Left lung (tissue), 10 donors: ENCODE data around the gene TMEM47. TPM values are rescaled to one million over a fixed set of nuclear protein-coding genes. Genes with fewer than 3 reads are reported as not detected.

Experiments
- ATAC-seq: fragments of 200-7000 bp; cut with Tn5 transposase; one replicate; pipeline ENCODE4 v1.9.1; 2020; ENCODE audit warnings: moderate library complexity
- DNase-seq, 4 donors: peaks; one replicate each; pipeline ENCODE4 v3.0.0-alpha.2; 2013 to 2020
- H3K27ac ChIP-seq, 2 donors: fragments of 200-600 bp; sonication (generic) in 1 of 2; one replicate each; pipeline versions ENCODE4 v1.5.0 to v1.8.0; 2020 to 2021
- H3K27me3 ChIP-seq, 2 donors: fragments of 200-600 bp; sonication (generic) in 1 of 2; one replicate each; pipeline versions ENCODE4 v1.5.0 to v1.8.0; 2020 to 2021
- H3K36me3 ChIP-seq, 2 donors: fragments of 200-600 bp; sonication (generic) in 1 of 2; one replicate each; pipeline versions ENCODE4 v1.5.0 to v1.8.0; 2020 to 2021
- H3K4me1 ChIP-seq, 2 donors: fragments of 200-600 bp; one replicate each; pipeline ENCODE4 v1.8.0; 2021
- H3K4me3 ChIP-seq, 2 donors: fragments of 200-600 bp; sonication (generic) in 1 of 2; one replicate each; pipeline versions ENCODE4 v1.5.0 to v1.8.0; 2020 to 2021; ENCODE audit warnings: mild to moderate bottlenecking in 1 of 2
- H3K9me3 ChIP-seq, 2 donors: fragments of 200-600 bp; sonication (generic) in 1 of 2; one replicate each; pipeline versions ENCODE4 v1.5.0 to v1.8.0; 2020 to 2021
- intact Hi-C, 2 donors: fragments of 100-400 bp; cut with DNase I; formaldehyde crosslinking; loops; one replicate each; pipeline versions ENCODE4 v1.11.2 to v1.14.2; 2022
- polyA plus RNA-seq, 6 donors: library from polyadenylated mRNA; unstranded; fragments of 120-200 nt; gene quantifications; one replicate each; pipeline ENCODE4 v1.2.1, GENCODE V29; 2013; ENCODE audit not compliant: insufficient read length in 6 of 6
- total RNA-seq, 2 donors: library from RNA; stranded (reverse); fragmentation: NEBNext Ultra II Directional; extraction: Animal tissue kit (Norgen Biotek cat#: 25700); gene quantifications; one replicate each; pipeline ENCODE4 v1.2.1, GENCODE V29; 2021
- TF ChIP-seq, protein P1 (sequence below), 2 donors: fragments of 200-600 bp; sonication (generic) in 1 of 2; IDR thresholded peaks; one replicate each; pipeline versions ENCODE4 v1.5.0 to v1.8.0; 2021; ENCODE audit warnings: antibody characterized with exemption in 2 of 2
- donor health status: DM: no; HTN: yes; CAD: no.
- donor health status: DM: no; HTN: no; CAD: no.

TMEM47 gene
- total and polyA plus RNA-seq, 8 donors = 20.0 to 41.4 (median 32.5) TPM

DNA sequence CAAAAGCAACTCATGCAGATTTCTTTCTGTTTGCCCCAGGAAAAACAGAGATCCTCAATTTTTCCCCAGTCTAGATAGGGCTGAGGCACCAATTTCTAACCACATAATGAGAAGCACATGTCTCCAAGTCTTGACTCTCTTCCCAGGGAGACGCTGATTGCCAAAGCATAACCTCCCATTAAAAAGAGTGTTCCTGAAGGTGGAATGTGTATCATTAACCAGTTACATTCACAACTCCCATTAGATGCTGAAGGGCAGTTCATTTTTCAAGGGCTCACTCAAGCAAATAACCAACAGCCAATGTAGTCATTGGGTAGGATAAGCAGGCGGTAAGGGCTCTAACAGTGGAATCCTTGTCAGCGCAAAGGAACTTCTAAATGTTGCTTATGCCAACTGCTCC lies 27.5 kb downstream of the TMEM47 start:
- Histone ChIP-seq H3K4me3 (no peak overlapping the region), H3K27ac (no peak overlapping the region), H3K9me3 (no peaks in the 10 kb centered on the region), H3K27me3 (no peaks in the 10 kb centered on the region), H3K36me3 (no peaks in the 10 kb centered on the region), H3K4me1 (no peaks in the 10 kb centered on the region)
- no peak for DNase-seq
- peak; percentile 61 for ATAC-seq
- intact Hi-C loops = no loop called here
- TF ChIP-seq, protein P1, sequence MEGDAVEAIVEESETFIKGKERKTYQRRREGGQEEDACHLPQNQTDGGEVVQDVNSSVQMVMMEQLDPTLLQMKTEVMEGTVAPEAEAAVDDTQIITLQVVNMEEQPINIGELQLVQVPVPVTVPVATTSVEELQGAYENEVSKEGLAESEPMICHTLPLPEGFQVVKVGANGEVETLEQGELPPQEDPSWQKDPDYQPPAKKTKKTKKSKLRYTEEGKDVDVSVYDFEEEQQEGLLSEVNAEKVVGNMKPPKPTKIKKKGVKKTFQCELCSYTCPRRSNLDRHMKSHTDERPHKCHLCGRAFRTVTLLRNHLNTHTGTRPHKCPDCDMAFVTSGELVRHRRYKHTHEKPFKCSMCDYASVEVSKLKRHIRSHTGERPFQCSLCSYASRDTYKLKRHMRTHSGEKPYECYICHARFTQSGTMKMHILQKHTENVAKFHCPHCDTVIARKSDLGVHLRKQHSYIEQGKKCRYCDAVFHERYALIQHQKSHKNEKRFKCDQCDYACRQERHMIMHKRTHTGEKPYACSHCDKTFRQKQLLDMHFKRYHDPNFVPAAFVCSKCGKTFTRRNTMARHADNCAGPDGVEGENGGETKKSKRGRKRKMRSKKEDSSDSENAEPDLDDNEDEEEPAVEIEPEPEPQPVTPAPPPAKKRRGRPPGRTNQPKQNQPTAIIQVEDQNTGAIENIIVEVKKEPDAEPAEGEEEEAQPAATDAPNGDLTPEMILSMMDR (IDR thresholded peaks at IDR 0.05) = no peak

DNA sequence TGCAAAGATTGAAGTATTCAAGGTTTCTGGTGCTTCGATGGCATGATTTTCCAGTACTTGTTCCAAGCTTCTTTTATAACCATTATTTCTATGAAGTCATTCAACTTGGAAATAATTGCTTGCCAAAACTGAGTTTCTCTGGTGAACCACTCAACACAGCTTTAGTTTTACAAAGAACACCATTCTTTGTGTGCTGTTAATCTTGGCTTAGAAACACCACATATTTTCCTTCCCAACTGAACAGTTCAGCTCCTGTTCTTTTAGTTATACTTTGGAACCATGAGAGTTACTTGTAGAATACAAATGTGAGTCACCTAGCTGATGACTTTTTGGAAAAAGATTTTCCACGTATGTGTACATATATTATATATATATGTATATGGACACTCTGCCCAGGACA lies 32.7 kb downstream of the TMEM47 start:
- Histone ChIP-seq H3K36me3 (no peaks in the 10 kb centered on the region), H3K4me1 (no peaks in the 10 kb centered on the region), H3K9me3 (no peaks in the 10 kb centered on the region), H3K4me3 (no peak overlapping the region), H3K27me3 (no peaks in the 10 kb centered on the region), H3K27ac (no peak overlapping the region)
- ATAC-seq = no peak
- TF ChIP-seq, protein P1 (IDR thresholded peaks at IDR 0.05) = no peak
- intact Hi-C loops = no loop called here
- DNase-seq = no peak

DNA sequence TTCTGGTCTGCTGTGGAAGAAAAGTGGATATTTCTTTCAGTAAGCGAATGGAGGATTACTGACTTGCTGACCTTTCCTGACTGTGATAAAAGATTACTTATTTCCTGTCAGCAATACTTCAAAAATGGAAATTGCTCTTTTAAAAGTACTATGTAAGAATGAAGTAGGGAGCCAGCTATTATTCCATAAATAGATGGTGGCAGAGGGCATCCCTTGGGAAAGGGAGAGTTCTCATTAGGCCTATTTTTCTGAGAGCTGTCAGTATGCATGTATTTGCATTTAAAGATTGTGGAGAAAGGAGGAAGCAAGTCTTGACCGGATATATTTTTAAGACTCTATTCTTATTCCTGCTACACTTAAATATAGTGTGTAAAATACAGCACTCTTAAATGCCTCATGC lies 37.2 kb downstream of the TMEM47 start:
- TF ChIP-seq, protein P1 (IDR thresholded peaks at IDR 0.05) = no peak
- H3K4me3 ChIP-seq = no peak overlapping the region
- intact Hi-C loops = no loop called here
- DNase-seq (no peak), ATAC-seq (no peak)
- no peaks in the 10 kb centered on the region for H3K27me3 ChIP-seq
- H3K36me3 ChIP-seq = no peaks in the 10 kb centered on the region
- no peaks in the 10 kb centered on the region for H3K4me1 ChIP-seq
- no peaks in the 10 kb centered on the region for H3K9me3 ChIP-seq
- H3K27ac ChIP-seq = no peak overlapping the region

DNA sequence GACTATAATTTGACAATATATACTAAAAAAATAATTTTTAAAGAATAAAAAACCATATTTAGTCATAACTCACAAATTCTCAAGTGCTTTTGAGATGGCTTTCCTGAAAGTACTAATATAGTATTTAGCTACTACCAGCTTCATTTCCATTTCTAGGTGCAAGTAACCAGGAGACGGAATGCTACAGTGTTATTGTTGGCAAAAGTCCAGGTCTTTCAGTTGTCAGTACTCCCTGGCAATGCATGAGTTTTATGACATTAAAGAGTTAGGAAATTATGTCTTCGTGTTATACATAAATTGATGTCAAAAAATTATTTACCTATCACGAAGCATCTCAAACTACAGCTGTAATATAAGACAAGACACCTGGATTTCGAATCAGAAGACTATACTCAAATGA lies 45.0 kb downstream of the TMEM47 start:
- Histone ChIP-seq H3K4me3 (no peak overlapping the region), H3K9me3 (no peaks in the 10 kb centered on the region), H3K27ac (no peak overlapping the region), H3K27me3 (no peaks in the 10 kb centered on the region), H3K4me1 (no peaks in the 10 kb centered on the region), H3K36me3 (no peaks in the 10 kb centered on the region)
- intact Hi-C loops = no loop called here
- DNase-seq = no peak
- ATAC-seq = no peak
- TF ChIP-seq, protein P1 (IDR thresholded peaks at IDR 0.05) = no peak

DNA sequence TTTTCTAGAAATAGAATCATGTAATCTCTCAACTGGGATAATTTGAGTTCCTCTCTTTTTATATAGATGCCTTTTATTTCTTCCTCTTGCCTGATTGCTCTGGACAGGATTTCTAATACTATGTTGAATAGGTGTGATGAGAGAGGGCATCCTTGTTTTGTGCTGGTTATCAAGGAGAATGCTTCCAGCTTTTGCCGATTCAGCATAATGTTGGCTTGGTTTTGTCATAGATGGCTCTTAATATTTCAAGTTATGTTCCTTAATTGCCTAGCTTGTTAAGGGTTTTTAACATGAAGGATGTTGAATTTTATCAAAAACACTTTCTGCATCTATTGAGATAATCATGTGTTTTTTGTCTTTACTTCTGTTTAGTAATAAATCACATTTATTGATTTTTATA lies 58.7 kb downstream of the TMEM47 start:
- no peaks in the 10 kb centered on the region for H3K9me3 ChIP-seq
- intact Hi-C loops = no loop called here

More for the DNA sequence above, 58.7 kb downstream of the TMEM47 start:
- no peaks in the 10 kb centered on the region for H3K4me1 ChIP-seq
- TF ChIP-seq, protein P1 (IDR thresholded peaks at IDR 0.05) = no peak
- H3K27me3 ChIP-seq = no peaks in the 10 kb centered on the region
- no peak overlapping the region for H3K27ac ChIP-seq
- ATAC-seq (no peak), DNase-seq (no peak)
- no peak overlapping the region for H3K4me3 ChIP-seq
- no peaks in the 10 kb centered on the region for H3K36me3 ChIP-seq
